Measurements from ENCODE around the gene AACS.

DNA sequence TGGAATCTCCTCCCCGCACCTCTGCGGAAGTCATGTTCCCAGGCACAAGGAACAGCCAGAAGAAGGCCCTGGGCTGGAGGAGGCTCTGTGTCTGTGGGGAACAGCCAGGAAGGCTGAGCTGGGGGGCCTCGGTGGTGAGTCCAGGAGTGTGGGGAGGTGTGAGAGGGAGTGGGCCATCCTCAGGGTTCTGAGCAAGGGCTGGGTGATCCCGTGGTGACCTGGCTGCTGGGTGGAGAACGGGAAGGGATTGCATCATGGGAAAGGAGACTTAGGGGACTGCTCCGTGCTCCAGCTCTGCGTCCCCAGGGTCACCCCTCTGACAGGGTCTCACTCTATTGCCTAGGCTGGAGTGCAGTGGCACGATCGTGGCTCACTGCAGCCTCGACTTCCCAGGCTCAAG, 13.8 kb downstream of the AACS start:
- no peak for TF ChIP-seq CTCF (IDR thresholded peaks at IDR 0.05)
- no peak for TF ChIP-seq POLR2A (IDR thresholded peaks at IDR 0.05)

Measured in thyroid gland (tissue), 4 donors.